IMR-90 (cell line): ENCODE data around the gene CST9. TPM values are rescaled to one million over a fixed set of nuclear protein-coding genes. Genes with fewer than 3 reads are reported as not detected.

Experiments used
- ATAC-seq: fragments of 200-7000 bp; cut with Tn5 transposase; 2 replicates; pipeline ENCODE4 v1.9.1; 2020; ENCODE audit warnings: low read depth, mild to moderate bottlenecking, moderate library complexity
- BruUV-seq: library from RNA; stranded (reverse); fragments of 400-500 nt; replicated peaks from 2 replicates; lab custom pipeline; 2021; lab: Mats Ljungman, UMichigan
- CTCF ChIA-PET: fragments of 300-600 bp; formaldehyde crosslinking; extraction: SDS; loops from one replicate; lab custom pipeline; 2021; ENCODE audit warnings: antibody characterized with exemption; lab: Yijun Ruan, JAX
- POLR2A ChIA-PET: fragments of 300-600 bp; sonication (Branson Sonifier 250); formaldehyde crosslinking; loops from one replicate; lab custom pipeline; 2022; ENCODE audit warnings: antibody characterized with exemption; ENCODE audit not compliant: unreplicated experiment; lab: Charles Lee
- DNase-seq: peaks from one replicate; pipeline ENCODE4 v3.0.0; 2013
- H2AFZ ChIP-seq: replicated peaks from 2 replicates; pipeline ENCODE3; 2013; ENCODE audit warnings: low read length, mild to moderate bottlenecking; ENCODE audit not compliant: poor library complexity
- H2AK5ac ChIP-seq: 2 replicates; pipeline ENCODE4 v1.6.1; 2013; ENCODE audit warnings: low read depth, low read length, inconsistent platforms
- H2AK9ac ChIP-seq: replicated peaks from 2 replicates; pipeline ENCODE3; 2013; ENCODE audit warnings: mild to moderate bottlenecking, low read depth, low read length, moderate library complexity; ENCODE audit not compliant: poor library complexity
- H2BK120ac ChIP-seq: 2 replicates; pipeline ENCODE4 v1.6.1; 2013; ENCODE audit warnings: low read depth, low read length, inconsistent platforms
- H2BK15ac ChIP-seq: 3 replicates; pipeline ENCODE4 v1.6.1; 2013; ENCODE audit warnings: low read depth, low read length, inconsistent platforms
- H2BK20ac ChIP-seq: 2 replicates; pipeline ENCODE4 v1.6.1; 2013; ENCODE audit warnings: low read depth, mild to moderate bottlenecking, inconsistent platforms, low read length, moderate library complexity
- H2BK5ac ChIP-seq: 2 replicates; pipeline ENCODE4 v1.6.1; 2013; ENCODE audit warnings: mild to moderate bottlenecking, low read depth, low read length, inconsistent platforms; ENCODE audit not compliant: poor library complexity, severe bottlenecking
- H3K14ac ChIP-seq: replicated peaks from 2 replicates; pipeline ENCODE4 v1.6.1; 2013; ENCODE audit warnings: low read depth, low read length, inconsistent platforms
- H3K18ac ChIP-seq: 2 replicates; pipeline ENCODE4 v1.6.1; 2013; ENCODE audit warnings: low read depth, low read length, control low read depth
- H3K23ac ChIP-seq: 2 replicates; pipeline ENCODE4 v1.6.1; 2013; ENCODE audit warnings: low read depth, low read length, inconsistent platforms
- H3K27ac ChIP-seq: 2 replicates; pipeline ENCODE4 v1.5.1; 2013; ENCODE audit warnings: mild to moderate bottlenecking, control low read depth, low read length; ENCODE audit not compliant: insufficient read depth
- H3K27me3 ChIP-seq: 2 replicates; pipeline ENCODE4 v1.6.1; 2013; ENCODE audit warnings: low read length; ENCODE audit not compliant: control insufficient read depth, insufficient read depth
- H3K36me3 ChIP-seq: 2 replicates; pipeline ENCODE4 v1.6.1; 2013; ENCODE audit warnings: low read length, mixed read lengths; ENCODE audit not compliant: control insufficient read depth, insufficient read depth
- H3K4ac ChIP-seq: 2 replicates; pipeline ENCODE4 v1.6.1; 2013; ENCODE audit warnings: low read depth, low read length, inconsistent platforms
- H3K4me1 ChIP-seq: 2 replicates; pipeline ENCODE4 v1.6.1; 2013; ENCODE audit warnings: low read length, mixed read lengths; ENCODE audit not compliant: control insufficient read depth, insufficient read depth
- H3K4me2 ChIP-seq: 2 replicates; pipeline ENCODE4 v1.6.1; 2013; ENCODE audit warnings: low read depth, mild to moderate bottlenecking, control low read depth, low read length, moderate library complexity
- H3K4me3 ChIP-seq: 2 replicates; pipeline ENCODE4 v1.5.1; 2013; ENCODE audit warnings: low read depth, mild to moderate bottlenecking, control low read depth, low read length, moderate library complexity; ENCODE audit not compliant: insufficient read depth
- H3K56ac ChIP-seq: 2 replicates; pipeline ENCODE4 v1.6.1; 2013; ENCODE audit warnings: low read length, inconsistent platforms; ENCODE audit not compliant: insufficient read depth; ENCODE audit errors: extremely low read depth
- H3K79me1 ChIP-seq, 2 experiments: 2 replicates each; pipeline ENCODE4 v1.6.1; 2013; ENCODE audit warnings: low read length in 2 of 2, inconsistent platforms in 1 of 2, low read depth in 1 of 2
- H3K9ac ChIP-seq: 2 replicates; pipeline ENCODE4 v1.6.1; 2013; ENCODE audit warnings: low read depth, low read length, control low read depth
- H3K9me1 ChIP-seq: 2 replicates; pipeline ENCODE4 v1.6.1; 2013; ENCODE audit warnings: low read length, inconsistent platforms; ENCODE audit not compliant: insufficient read depth
- H3K9me3 ChIP-seq: 2 replicates; pipeline ENCODE4 v1.6.1; 2013; ENCODE audit warnings: low read length; ENCODE audit not compliant: control insufficient read depth, insufficient read depth
- H4K20me1 ChIP-seq: 2 replicates; pipeline ENCODE4 v1.6.1; 2013; ENCODE audit warnings: low read length, inconsistent platforms; ENCODE audit not compliant: insufficient read depth
- H4K5ac ChIP-seq: 2 replicates; pipeline ENCODE4 v1.6.1; 2013; ENCODE audit warnings: mild to moderate bottlenecking, low read depth, low read length, control low read depth
- H4K8ac ChIP-seq, 2 experiments: 2 replicates each; pipeline ENCODE4 v1.6.1; 2013; ENCODE audit warnings: low read depth in 2 of 2, low read length in 2 of 2, control low read depth in 1 of 2, inconsistent platforms in 1 of 2
- H4K91ac ChIP-seq: 2 replicates; pipeline ENCODE4 v1.6.1; 2013; ENCODE audit warnings: low read depth, low read length, inconsistent platforms; ENCODE audit not compliant: insufficient read depth
- MAZ ChIP-seq: IDR thresholded peaks from 2 replicates; pipeline ENCODE4 v1.6.1; 2012; ENCODE audit warnings: low read depth, mild to moderate bottlenecking, low read length, improper control_type of control experiment, moderate library complexity, borderline replicate concordance
- MXI1 ChIP-seq: IDR thresholded peaks from 2 replicates; pipeline ENCODE4 v1.6.1; 2012; ENCODE audit warnings: low read depth, mild to moderate bottlenecking, low read length, moderate library complexity, borderline replicate concordance
- POLR2A ChIP-seq: IDR thresholded peaks from 2 replicates; pipeline ENCODE4 v1.6.1; 2012; ENCODE audit warnings: mild to moderate bottlenecking, low read depth, low read length
- RAD21 ChIP-seq: IDR thresholded peaks from 2 replicates; pipeline ENCODE4 v1.6.1; 2012; ENCODE audit warnings: low read length, improper control_type of control experiment
- WGBS, 2 experiments: methylation state at CpG; one replicate each; pipeline versions ENCODE4 v1.1.5 to v1.1.7; 2013; ENCODE audit warnings: missing lambda C conversion rate in 2 of 2; ENCODE audit not compliant: insufficient read length in 1 of 2; ENCODE audit errors: extremely low coverage in 2 of 2; 5-methylcytosine and 5-hydroxymethylcytosine counted together
- dilution Hi-C: fragments of 300-500 bp; cut with HindIII; formaldehyde crosslinking; loops from one replicate; pipeline ENCODE4 v1.14.3; 2018; ENCODE audit warnings: low sequenced_read_pairs; ENCODE audit not compliant: unreplicated experiment
- in situ Hi-C: fragments of 300-500 bp; cut with MboI; formaldehyde crosslinking; loops from 3 replicates; pipeline ENCODE4 v1.14.3; 2019; ENCODE audit warnings: low sequenced_read_pairs, inconsistent platforms, mixed read lengths
- intact Hi-C: fragments of 100-400 bp; cut with micrococcal nuclease; formaldehyde crosslinking; loops from 2 replicates; pipeline ENCODE4 v1.10.0; 2022
- polyA plus RNA-seq, 3 experiments: library from polyadenylated mRNA; depleted of rRNA; stranded (reverse); fragments of >200 nt; gene quantifications; 2 replicates each; pipeline ENCODE4 v1.2.3, GENCODE V29; 2012; ENCODE audit warnings: low replicate concordance in 1 of 3
- total RNA-seq: library from RNA; depleted of rRNA; stranded (reverse); fragments of >200 nt; gene quantifications from 2 replicates; pipeline ENCODE4 v1.2.3, GENCODE V29; 2012
- TF ChIP-seq, protein P1 (sequence below): fragments of 150-350 bp; IDR thresholded peaks from 2 replicates; pipeline ENCODE4 v1.6.1; 2016; ENCODE audit warnings: low read depth, mild to moderate bottlenecking, low read length, moderate library complexity, borderline replicate concordance

The CST9 gene
- total and polyA plus RNA-seq, 2 of the 4 experiments (the other 2 are of a cell fraction) = not detected

- intact Hi-C loops (loop anchor here (5.0 kb wide), 1 partner anchor 275 kb away; the partner anchor contains the start of gene GZF1), in situ Hi-C loops (loop anchor here (25.0 kb wide), 2 partner anchors 1625 to 1775 kb away; partner anchors contain the start of gene GINS1), dilution Hi-C loops (no loop called here)
- Histone ChIP-seq H3K9me3 (no peaks in the 10 kb centered on the region), H2AK9ac (peak within 1 kb of the TSS; percentile 87), H3K14ac (0 out of 2 replicates have a peak within 1 kb of the TSS, but pooled peaks have one; percentile 14), H2BK15ac (no peak within 1 kb of the TSS; the same call in 2 of the 3 replicates), H2BK5ac (peak within 1 kb of the TSS; percentile 90), H4K5ac (peak within 1 kb of the TSS; percentile 93), H4K91ac (peak within 1 kb of the TSS; percentile 34; the same call in 1 of the 2 replicates), H4K20me1 (peaks cover 6% of the 10 kb centered on the region), H4K8ac (peak within 1 kb of the TSS; percentile 56 to 73; a peak in 3 of 4 replicates), H3K36me3 (peaks cover 16% of the 10 kb centered on the region), H2BK20ac (no peak within 1 kb of the TSS), H3K56ac (peak within 1 kb of the TSS; percentile 29; the same call in 1 of the 2 replicates), H3K9ac (peak within 1 kb of the TSS; percentile 96), H3K4me3 (peak within 1 kb of the TSS; percentile 96), H3K4me2 (peak within 1 kb of the TSS; percentile 90), H3K4ac (peak within 1 kb of the TSS; percentile 65), H3K4me1 (peaks cover 11% of the 10 kb centered on the region), H3K27me3 (no peaks in the 10 kb centered on the region), H3K23ac (peak within 1 kb of the TSS; percentile 59), H3K9me1 (peaks cover 7% of the 10 kb centered on the region; the same call in 1 of the 2 replicates), H3K18ac (no peak within 1 kb of the TSS; the same call in 1 of the 2 replicates), H2AFZ (peak within 1 kb of the TSS; percentile 84), H2BK120ac (no peak within 1 kb of the TSS), H3K79me1 (peaks cover 17 to 29% of the 10 kb centered on the region in 2 experiments), H2AK5ac (no peak within 1 kb of the TSS; the same call in 1 of the 2 replicates), H3K27ac (peak within 1 kb of the TSS; percentile 98)
- ATAC-seq (peak; percentile 89), DNase-seq (peak; percentile 81)
- ChIA-PET CTCF (no interaction called here), POLR2A (no interaction called here)
- TSS peak; percentile 74 for BruUV-seq
- WGBS, 2 experiments = 1% methylated on average over 16 of the region's 92 CpGs; no CpG with 5 or more reads in 1 of the 2 experiments
- TF ChIP-seq POLR2A (peak; percentile 92), MAZ (peak; percentile 61), MXI1 (peak; percentile 72), RAD21 (no peak)
- TF ChIP-seq, protein P1, sequence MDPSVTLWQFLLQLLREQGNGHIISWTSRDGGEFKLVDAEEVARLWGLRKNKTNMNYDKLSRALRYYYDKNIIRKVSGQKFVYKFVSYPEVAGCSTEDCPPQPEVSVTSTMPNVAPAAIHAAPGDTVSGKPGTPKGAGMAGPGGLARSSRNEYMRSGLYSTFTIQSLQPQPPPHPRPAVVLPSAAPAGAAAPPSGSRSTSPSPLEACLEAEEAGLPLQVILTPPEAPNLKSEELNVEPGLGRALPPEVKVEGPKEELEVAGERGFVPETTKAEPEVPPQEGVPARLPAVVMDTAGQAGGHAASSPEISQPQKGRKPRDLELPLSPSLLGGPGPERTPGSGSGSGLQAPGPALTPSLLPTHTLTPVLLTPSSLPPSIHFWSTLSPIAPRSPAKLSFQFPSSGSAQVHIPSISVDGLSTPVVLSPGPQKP = no peak
These were observed 31.8 kb upstream of the CST9 start, which contains the start of gene CST3 for GRCh38 chr20:23637282-23638221. CST3 (minus strand) TSS chr20:23637955; CDS start chr20:23637862, 93 bp downstream.
